Activated CD8-positive, alpha-beta memory T cell treated with anti-CD3 and anti-CD28 coated beads, Interleukin-2, amount 10 ng/mL, durations not matched to agents 7 days and 5 days (primary cell): Measurements from ENCODE around the gene RARRES1. TPM values are rescaled to one million over a fixed set of nuclear protein-coding genes. Genes with fewer than 3 reads are reported as not detected.

ENCODE experiments used
- ATAC-seq: fragments of 150-1000 bp; cut with Tn5 transposase; one replicate; pipeline ENCODE4 v1.10.0; 2021; ENCODE audit warnings: moderate library complexity
- CTCF ChIA-PET: fragments of 350-600 bp; sonication (Branson Sonifier 250); formaldehyde crosslinking; loops from one replicate; lab custom pipeline; 2021; ENCODE audit warnings: antibody characterized with exemption; lab: Charles Lee
- DNase-seq: peaks from one replicate; pipeline ENCODE4 v3.0.0-alpha.2; 2020
- H3K27ac Mint-ChIP-seq: one replicate; pipeline ENCODE4 v1.8.0; 2021; ENCODE audit warnings: mild to moderate bottlenecking, mixed read lengths
- H3K27me3 Mint-ChIP-seq: one replicate; pipeline ENCODE4 v1.8.0; 2021; ENCODE audit warnings: mixed read lengths
- H3K36me3 Mint-ChIP-seq: one replicate; pipeline ENCODE4 v1.8.0; 2021; ENCODE audit warnings: mild to moderate bottlenecking, mixed read lengths
- H3K4me1 Mint-ChIP-seq: one replicate; pipeline ENCODE4 v1.8.0; 2021; ENCODE audit warnings: mixed read lengths
- H3K4me3 Mint-ChIP-seq: one replicate; pipeline ENCODE4 v1.8.0; 2021; ENCODE audit warnings: mild to moderate bottlenecking, moderate library complexity, mixed read lengths
- H3K9me3 Mint-ChIP-seq: one replicate; pipeline ENCODE4 v1.8.0; 2022; ENCODE audit warnings: low read depth, mixed read lengths
- total RNA-seq, 2 experiments: library from RNA; stranded (reverse); gene quantifications; one replicate each; pipeline ENCODE4 v1.2.3, GENCODE V29; 2021

Gene RARRES1
- total RNA-seq, 2 experiments from 2014 or later = not detected

- no peak for ATAC-seq
- no peaks in the 10 kb centered on the region for H3K4me1 Mint-ChIP-seq
- no peaks in the 10 kb centered on the region for H3K9me3 Mint-ChIP-seq
Observed at GRCh38 chr3:158751316-158751715, 19.1 kb upstream of the RARRES1 start.

GRCh38 chr3:158750016-158750415 is 17.8 kb upstream of the RARRES1 start:
- Mint-ChIP-seq H3K9me3 (no peaks in the 10 kb centered on the region), H3K27ac (no peak overlapping the region), H3K27me3 (no peaks in the 10 kb centered on the region), H3K4me1 (no peaks in the 10 kb centered on the region), H3K4me3 (no peak overlapping the region), H3K36me3 (peaks cover 1% of the 10 kb centered on the region)
- no peak for ATAC-seq
- CTCF ChIA-PET = no interaction called here
- no peak for DNase-seq

More at GRCh38 chr3:158751316-158751715, 19.1 kb upstream of the RARRES1 start:
- CTCF ChIA-PET = no interaction called here
- no peaks in the 10 kb centered on the region for H3K27me3 Mint-ChIP-seq
- no peak overlapping the region for H3K4me3 Mint-ChIP-seq
- H3K27ac Mint-ChIP-seq = no peak overlapping the region
- no peaks in the 10 kb centered on the region for H3K36me3 Mint-ChIP-seq
- DNase-seq = no peak

DNA sequence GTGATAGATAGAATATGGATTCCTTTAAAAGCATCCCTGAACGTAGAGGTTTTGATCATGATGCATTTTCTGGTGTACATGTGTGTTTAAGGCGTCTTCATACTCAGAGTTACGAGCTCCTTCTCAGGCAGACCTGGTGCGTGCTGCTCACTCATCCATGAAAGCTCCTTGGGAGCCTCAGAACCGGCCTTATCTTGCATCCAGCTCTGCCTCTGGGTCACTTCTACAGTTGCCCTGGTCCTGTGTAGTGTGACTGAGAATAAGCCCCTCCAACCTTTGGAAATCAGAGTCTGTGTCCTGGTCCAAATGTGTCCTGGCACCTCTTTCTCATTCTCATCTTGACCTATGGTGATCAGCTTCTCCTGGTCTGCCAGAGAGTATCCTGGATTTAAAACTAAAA is 17.3 kb upstream of the RARRES1 start:
- Mint-ChIP-seq H3K4me1 (no peaks in the 10 kb centered on the region), H3K27me3 (no peaks in the 10 kb centered on the region), H3K27ac (no peak overlapping the region), H3K4me3 (no peak overlapping the region), H3K36me3 (peaks cover 1% of the 10 kb centered on the region), H3K9me3 (no peaks in the 10 kb centered on the region)
- ATAC-seq = no peak
- no peak for DNase-seq
- CTCF ChIA-PET = interaction anchor here (1.0 kb wide), 1 partner anchor 23 kb away, joined by 3 read pairs; no protein-coding TSS in a partner anchor

GRCh38 chr3:158748237-158748828 is 16.1 kb upstream of the RARRES1 start:
- no peak overlapping the region for H3K4me3 Mint-ChIP-seq
- CTCF ChIA-PET = no interaction called here
- peaks cover 1% of the 10 kb centered on the region for H3K36me3 Mint-ChIP-seq
- DNase-seq = no peak
- H3K27ac Mint-ChIP-seq = no peak overlapping the region
- no peaks in the 10 kb centered on the region for H3K9me3 Mint-ChIP-seq
- no peak for ATAC-seq
- no peaks in the 10 kb centered on the region for H3K27me3 Mint-ChIP-seq
- H3K4me1 Mint-ChIP-seq = no peaks in the 10 kb centered on the region

- Mint-ChIP-seq H3K4me1 (peaks cover 4% of the 10 kb centered on the region), H3K27me3 (no peaks in the 10 kb centered on the region), H3K4me3 (no peak overlapping the region), H3K27ac (no peak overlapping the region), H3K9me3 (no peaks in the 10 kb centered on the region), H3K36me3 (peaks cover 1% of the 10 kb centered on the region)
- CTCF ChIA-PET = interaction anchor here (1.6 kb wide), 1 partner anchor 20 kb away, joined by 5 read pairs; no protein-coding TSS in a partner anchor
- ATAC-seq (no peak), DNase-seq (no peak)
Observed at GRCh38 chr3:158747417-158747816, 15.2 kb upstream of the RARRES1 start.

- ATAC-seq (no peak), DNase-seq (no peak)
- Mint-ChIP-seq H3K27ac (no peak overlapping the region), H3K4me1 (peaks cover 11% of the 10 kb centered on the region), H3K9me3 (no peaks in the 10 kb centered on the region), H3K27me3 (no peaks in the 10 kb centered on the region), H3K4me3 (no peak overlapping the region), H3K36me3 (peaks cover 1% of the 10 kb centered on the region)
- CTCF ChIA-PET = no interaction called here
Observed at GRCh38 chr3:158745551-158745950, 13.3 kb upstream of the RARRES1 start.

DNA sequence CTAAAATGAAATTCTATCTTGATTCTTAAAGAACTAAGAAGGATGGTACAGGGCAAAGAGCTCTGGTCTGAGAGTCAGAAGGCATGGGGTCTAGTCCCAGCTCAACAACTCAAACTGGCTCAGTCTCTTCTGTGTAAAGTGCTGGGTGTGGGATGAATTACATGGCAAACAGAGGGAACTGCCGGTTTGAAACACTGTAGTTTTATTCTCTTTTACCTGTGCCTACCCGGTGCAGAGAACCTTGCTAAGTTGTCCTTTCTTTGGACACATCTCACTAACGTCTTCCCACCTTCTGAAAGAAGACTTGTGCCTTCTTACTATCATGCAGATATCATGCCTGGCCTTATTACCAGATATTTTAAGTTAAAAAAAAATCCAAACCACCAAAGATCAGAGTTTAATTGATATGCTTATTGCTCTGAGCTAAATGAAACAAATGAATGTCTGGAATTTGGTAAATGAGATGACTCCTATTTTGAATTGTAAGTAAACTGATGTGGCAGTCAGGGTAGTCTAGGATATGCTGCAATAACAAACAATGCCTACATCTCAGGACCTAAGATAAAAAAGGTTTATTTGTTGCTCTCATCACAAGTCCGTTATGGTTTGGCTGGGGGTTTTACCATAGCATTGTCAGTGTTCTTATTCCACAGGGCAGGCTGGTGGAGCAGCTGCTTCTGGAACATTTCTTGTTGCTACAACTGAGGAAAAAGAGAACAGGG is 12.5 kb upstream of the RARRES1 start:
- Mint-ChIP-seq H3K27ac (no peak overlapping the region), H3K36me3 (peaks cover 1% of the 10 kb centered on the region), H3K27me3 (no peaks in the 10 kb centered on the region), H3K4me1 (peaks cover 11% of the 10 kb centered on the region), H3K4me3 (no peak overlapping the region), H3K9me3 (no peaks in the 10 kb centered on the region)
- CTCF ChIA-PET = interaction anchor here (1.1 kb wide), 1 partner anchor 17 kb away, joined by 3 read pairs; no protein-coding TSS in a partner anchor
- ATAC-seq = no peak
- no peak for DNase-seq

GRCh38 chr3:158743664-158744566 is 11.7 kb upstream of the RARRES1 start:
- ATAC-seq = no peak
- Mint-ChIP-seq H3K27me3 (no peaks in the 10 kb centered on the region), H3K9me3 (no peaks in the 10 kb centered on the region), H3K27ac (no peak overlapping the region), H3K4me1 (peaks cover 11% of the 10 kb centered on the region), H3K4me3 (no peak overlapping the region), H3K36me3 (peaks cover 1% of the 10 kb centered on the region)
- DNase-seq = no peak
- CTCF ChIA-PET = interaction anchor here (0.7 to 3.3 kb wide), 3 partner anchors 16 to 49 kb away, joined by 3 to 15 read pairs (median 3); no protein-coding TSS in a partner anchor

DNA sequence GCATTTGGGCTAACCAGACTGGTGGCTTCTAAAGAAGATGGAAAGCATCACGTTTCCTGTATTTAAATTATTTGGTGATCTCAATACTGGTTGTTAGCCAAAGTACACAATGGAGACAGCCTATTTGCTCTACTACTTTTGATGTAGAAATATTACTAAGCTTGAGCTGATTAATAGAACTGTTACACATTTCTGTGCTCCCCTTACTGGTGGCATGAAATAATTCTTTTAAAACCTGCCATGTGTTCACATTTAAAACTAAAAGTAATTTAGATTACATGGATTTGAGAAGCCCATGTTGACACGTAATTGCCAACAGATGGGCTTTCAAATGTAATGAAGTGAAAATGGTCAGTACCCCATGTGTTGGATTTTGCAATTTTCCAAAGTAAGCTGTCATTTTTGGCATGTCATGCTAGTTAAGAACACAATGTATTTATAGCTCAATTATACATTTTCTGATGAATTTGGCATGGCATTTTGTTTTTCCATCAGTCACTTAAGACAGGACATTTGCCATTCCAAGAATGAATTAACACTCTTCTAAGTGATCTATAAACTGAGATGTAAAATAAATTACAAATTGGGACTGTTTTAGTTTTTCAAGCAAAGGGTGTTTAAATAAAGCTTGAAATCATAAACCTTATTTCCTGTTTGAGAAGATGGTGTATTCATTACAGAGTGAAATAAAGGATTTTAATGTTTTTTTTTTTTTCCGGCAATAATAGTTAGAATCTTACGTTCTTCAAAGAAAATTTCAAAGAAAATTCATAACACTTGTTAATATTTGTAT is 10.8 kb upstream of the RARRES1 start:
- ATAC-seq (no peak), DNase-seq (no peak)
- Mint-ChIP-seq H3K4me1 (peaks cover 11% of the 10 kb centered on the region), H3K27ac (no peak overlapping the region), H3K36me3 (peaks cover 1% of the 10 kb centered on the region), H3K27me3 (no peaks in the 10 kb centered on the region), H3K4me3 (no peak overlapping the region), H3K9me3 (no peaks in the 10 kb centered on the region)
- CTCF ChIA-PET = interaction anchor here (0.7 to 3.3 kb wide), 4 partner anchors 14 to 50 kb away, joined by 3 to 15 read pairs (median 4); no protein-coding TSS in a partner anchor

DNA sequence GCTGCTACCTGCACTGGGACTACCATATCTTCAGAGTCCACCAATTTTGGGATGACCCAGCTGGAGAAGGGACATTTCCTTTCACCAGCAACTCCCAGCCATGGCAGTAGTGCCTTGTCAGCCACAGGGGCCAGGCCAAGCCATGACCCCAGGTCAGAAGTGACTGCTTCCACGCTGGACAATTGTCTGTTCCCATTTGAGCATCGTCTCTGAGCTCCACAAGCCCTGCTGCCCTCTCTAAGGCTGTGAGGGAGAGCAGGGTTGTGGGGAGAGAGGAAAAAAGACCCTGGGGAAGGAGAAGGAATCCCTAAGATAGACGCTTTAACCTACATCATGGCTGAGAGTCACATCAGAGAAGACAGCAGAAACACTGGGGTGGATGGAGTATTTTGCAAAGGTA is 7.4 kb upstream of the RARRES1 start:
- Mint-ChIP-seq H3K4me1 (peaks cover 11% of the 10 kb centered on the region), H3K4me3 (no peak overlapping the region), H3K27ac (no peak overlapping the region), H3K27me3 (no peaks in the 10 kb centered on the region), H3K36me3 (peaks cover 2% of the 10 kb centered on the region), H3K9me3 (peaks cover 3% of the 10 kb centered on the region)
- no peak for ATAC-seq
- DNase-seq = no peak
- CTCF ChIA-PET = no interaction called here

- H3K4me3 Mint-ChIP-seq = no peak overlapping the region
- ATAC-seq = no peak
- no peak for DNase-seq
- H3K27me3 Mint-ChIP-seq = no peaks in the 10 kb centered on the region
- H3K9me3 Mint-ChIP-seq = peaks cover 3% of the 10 kb centered on the region
- H3K27ac Mint-ChIP-seq = no peak overlapping the region
- H3K4me1 Mint-ChIP-seq = peaks cover 11% of the 10 kb centered on the region
- H3K36me3 Mint-ChIP-seq = peaks cover 2% of the 10 kb centered on the region
- CTCF ChIA-PET = interaction anchor here (1.6 kb wide), 1 partner anchor 12 kb away, joined by 4 read pairs; no protein-coding TSS in a partner anchor
Observed at GRCh38 chr3:158739078-158739477, 6.8 kb upstream of the RARRES1 start.

GRCh38 chr3:158738653-158739052 is 6.4 kb upstream of the RARRES1 start:
- DNase-seq = no peak
- CTCF ChIA-PET = interaction anchor here (1.6 kb wide), 1 partner anchor 11 kb away, joined by 4 read pairs; no protein-coding TSS in a partner anchor
- Mint-ChIP-seq H3K27me3 (no peaks in the 10 kb centered on the region), H3K27ac (no peak overlapping the region), H3K4me3 (no peak overlapping the region), H3K36me3 (peaks cover 2% of the 10 kb centered on the region), H3K4me1 (peaks cover 11% of the 10 kb centered on the region), H3K9me3 (peaks cover 3% of the 10 kb centered on the region)
- no peak for ATAC-seq
